H9 (cell line): ENCODE results near the gene KIF1A. TPM values are rescaled to one million over a fixed set of nuclear protein-coding genes. Genes with fewer than 3 reads are reported as not detected.
A peak's percentile ranks its signal among the peaks of the same experiment; 100 is the strongest.

Experiments used
- DNase-seq: peaks from one replicate; pipeline ENCODE4 v3.0.0-alpha.2; 2017
- H2AFZ ChIP-seq: one replicate; pipeline ENCODE4 v1.6.1; 2013; ENCODE audit warnings: mild to moderate bottlenecking, low read length, control low read depth, moderate library complexity
- H2AK5ac ChIP-seq: 2 replicates; pipeline ENCODE4 v1.6.1; 2013; ENCODE audit warnings: low read length, control low read depth, mixed read lengths; ENCODE audit not compliant: insufficient read length
- H2BK120ac ChIP-seq: one replicate; pipeline ENCODE4 v1.6.1; 2013; ENCODE audit warnings: low read depth, mild to moderate bottlenecking, low read length, control low read depth, inconsistent platforms; ENCODE audit not compliant: poor library complexity, severe bottlenecking
- H2BK12ac ChIP-seq: 2 replicates; pipeline ENCODE4 v1.6.1; 2013; ENCODE audit warnings: low read length, control low read depth, mixed read lengths, low read depth; ENCODE audit not compliant: insufficient read length
- H2BK15ac ChIP-seq: 2 replicates; pipeline ENCODE4 v1.6.1; 2013; ENCODE audit warnings: low read depth, low read length, control low read depth
- H2BK20ac ChIP-seq: one replicate; pipeline ENCODE4 v1.6.1; 2013; ENCODE audit warnings: low read depth, mild to moderate bottlenecking, low read length, control low read depth, inconsistent platforms; ENCODE audit not compliant: poor library complexity, severe bottlenecking
- H2BK5ac ChIP-seq: 2 replicates; pipeline ENCODE4 v1.6.1; 2013; ENCODE audit warnings: low read length, control low read depth, mixed read lengths; ENCODE audit not compliant: insufficient read length
- H3K14ac ChIP-seq: 2 replicates; pipeline ENCODE4 v1.6.1; 2013; ENCODE audit warnings: low read length, control low read depth; ENCODE audit not compliant: insufficient read depth
- H3K18ac ChIP-seq: 2 replicates; pipeline ENCODE4 v1.6.1; 2013; ENCODE audit warnings: low read depth, mild to moderate bottlenecking, mixed read lengths, low read length, control low read depth; ENCODE audit not compliant: insufficient read length
- H3K23ac ChIP-seq: 2 replicates; pipeline ENCODE4 v1.6.1; 2013; ENCODE audit warnings: low read length, control low read depth, mixed read lengths, low read depth; ENCODE audit not compliant: insufficient read length
- H3K23me2 ChIP-seq: 2 replicates; pipeline ENCODE4 v1.6.1; 2013; ENCODE audit warnings: low read depth, mild to moderate bottlenecking, mixed read lengths, low read length, control low read depth; ENCODE audit not compliant: insufficient read length, poor library complexity, severe bottlenecking
- H3K27ac ChIP-seq: 2 replicates; pipeline ENCODE4 v1.5.1; 2013; ENCODE audit warnings: low read length, control low read depth, mixed read lengths, low read depth; ENCODE audit not compliant: insufficient read length
- H3K27me3 ChIP-seq: 2 replicates; pipeline ENCODE4 v1.6.1; 2013; ENCODE audit warnings: low read length, control low read depth, inconsistent platforms; ENCODE audit not compliant: insufficient read depth
- H3K4ac ChIP-seq: 2 replicates; pipeline ENCODE4 v1.6.1; 2013; ENCODE audit warnings: low read depth, mild to moderate bottlenecking, control low read depth, inconsistent platforms, low read length, moderate library complexity
- H3K4me1 ChIP-seq: 2 replicates; pipeline ENCODE4 v1.6.1; 2013; ENCODE audit warnings: low read length, control low read depth, inconsistent platforms; ENCODE audit not compliant: insufficient read depth
- H3K4me2 ChIP-seq: 2 replicates; pipeline ENCODE4 v1.6.1; 2013; ENCODE audit warnings: low read length, control low read depth, mixed read lengths; ENCODE audit not compliant: insufficient read length, insufficient read depth
- H3K56ac ChIP-seq: 2 replicates; pipeline ENCODE4 v1.6.1; 2013; ENCODE audit warnings: low read depth, mild to moderate bottlenecking, mixed read lengths, low read length, control low read depth; ENCODE audit not compliant: insufficient read length
- H3K79me1 ChIP-seq: 2 replicates; pipeline ENCODE4 v1.6.1; 2013; ENCODE audit warnings: low read depth, mild to moderate bottlenecking, moderate library complexity, low read length, control low read depth, inconsistent platforms; ENCODE audit not compliant: insufficient read depth, poor library complexity, severe bottlenecking
- H3K79me2 ChIP-seq: 2 replicates; pipeline ENCODE4 v1.6.1; 2013; ENCODE audit warnings: low read length, control low read depth, inconsistent platforms; ENCODE audit not compliant: insufficient read depth
- H3K9ac ChIP-seq: 2 replicates; pipeline ENCODE4 v1.6.1; 2013; ENCODE audit warnings: low read length, control low read depth, mixed read lengths; ENCODE audit not compliant: insufficient read length; ENCODE audit errors: extremely low read depth
- H3K9me3 ChIP-seq: one replicate; pipeline ENCODE4 v1.6.1; 2013; ENCODE audit warnings: low read depth, low read length, inconsistent platforms; ENCODE audit not compliant: control insufficient read depth
- H3T11ph ChIP-seq: one replicate; pipeline ENCODE4 v1.6.1; 2013; ENCODE audit warnings: mild to moderate bottlenecking, low read length, control low read depth, inconsistent platforms
- H4K20me1 ChIP-seq: one replicate; pipeline ENCODE4 v1.6.1; 2013; ENCODE audit not compliant: control insufficient read depth, insufficient read length, insufficient read depth
- H4K5ac ChIP-seq: 2 replicates; pipeline ENCODE4 v1.6.1; 2013; ENCODE audit warnings: low read depth, mild to moderate bottlenecking, mixed read lengths, low read length, control low read depth; ENCODE audit not compliant: insufficient read length
- H4K8ac ChIP-seq: replicated peaks from 2 replicates; pipeline ENCODE4 v1.6.1; 2013; ENCODE audit warnings: low read length, control low read depth, mixed read lengths, low read depth; ENCODE audit not compliant: insufficient read length
- H4K91ac ChIP-seq: 2 replicates; pipeline ENCODE4 v1.6.1; 2013; ENCODE audit warnings: low read depth, mild to moderate bottlenecking, moderate library complexity, mixed read lengths, low read length, control low read depth; ENCODE audit not compliant: insufficient read length
- H3K27ac Mint-ChIP-seq, 3 experiments: 2 replicates in 2 of 3; 3 replicates in 1 of 3; pipeline ENCODE4 v1.8.0; 2020 to 2021; ENCODE audit warnings: mixed read lengths in 3 of 3, mild to moderate bottlenecking in 1 of 3, moderate library complexity in 1 of 3
- H3K27me3 Mint-ChIP-seq: 2 replicates; pipeline ENCODE4 v1.8.0; 2021; ENCODE audit warnings: low read depth, mild to moderate bottlenecking, moderate library complexity, mixed read lengths
- H3K36me3 Mint-ChIP-seq, 3 experiments: 2 replicates in 2 of 3; 3 replicates in 1 of 3; pipeline ENCODE4 v1.8.0; 2020 to 2021; ENCODE audit warnings: low read depth in 3 of 3, mixed read lengths in 3 of 3; ENCODE audit not compliant: insufficient read depth in 1 of 3
- H3K4me1 Mint-ChIP-seq, 2 experiments: 2 replicates each; pipeline ENCODE4 v1.8.0; 2020; ENCODE audit warnings: mixed read lengths in 2 of 2
- H3K4me3 Mint-ChIP-seq, 2 experiments: 2 replicates in 1 of 2; 3 replicates in 1 of 2; pipeline ENCODE4 v1.8.0; 2020 to 2021; ENCODE audit warnings: mild to moderate bottlenecking in 2 of 2, mixed read lengths in 2 of 2, moderate library complexity in 1 of 2
- H3K9me3 Mint-ChIP-seq, 2 experiments: 2 replicates in 1 of 2; 3 replicates in 1 of 2; pipeline ENCODE4 v1.8.0; 2020; ENCODE audit warnings: mild to moderate bottlenecking in 2 of 2, mixed read lengths in 2 of 2, moderate library complexity in 1 of 2
- CTCF ChIP-seq: fragments of 200-600 bp; sonication (generic); conservative IDR thresholded peaks from 3 replicates; pipeline ENCODE4 v1.8.0; 2021; ENCODE audit warnings: antibody characterized with exemption, mild to moderate bottlenecking
- WGBS: extraction: QIAGEN DNeasy Blood & Tissue Kit; methylation state at CpG from one replicate; pipeline ENCODE4 v1.1.7; 2013; ENCODE audit warnings: missing lambda C conversion rate, low lambda C conversion rate, mixed read lengths; ENCODE audit not compliant: insufficient read length; ENCODE audit errors: extremely low coverage; 5-methylcytosine and 5-hydroxymethylcytosine counted together
- total RNA-seq: library from RNA; stranded (reverse); gene quantifications from 2 replicates; pipeline ENCODE4 v1.2.1, GENCODE V29; 2021

Gene KIF1A
- total RNA-seq, 1 experiment from 2014 or later = 204 TPM

- no peak overlapping the region for H2AK5ac ChIP-seq
- H4K20me1 ChIP-seq = peaks cover 3% of the 10 kb centered on the region
- H3K27ac ChIP-seq = no peak overlapping the region
- H3K79me1 ChIP-seq = peaks cover 5% of the 10 kb centered on the region
- peaks cover 44% of the 10 kb centered on the region for H3K79me2 ChIP-seq
- H3K23me2 ChIP-seq = peaks cover 15% of the 10 kb centered on the region
- no CpG with 5 or more reads among the region's 81 CpGs for WGBS
- H2BK20ac ChIP-seq = no peak overlapping the region
- H2BK15ac ChIP-seq = no peak overlapping the region
- H2BK12ac ChIP-seq = no peak overlapping the region
- no peaks in the 10 kb centered on the region for H3K27me3 ChIP-seq
- Mint-ChIP-seq H3K27ac (no peak overlapping the region), H3K4me3 (peak overlapping the region; percentile 71 to 84), H3K27me3 (peaks cover 32% of the 10 kb centered on the region), H3K36me3 (peaks cover 25 to 34% (median 26%) of the 10 kb centered on the region in 3 experiments), H3K9me3 (peaks cover 8 to 14% of the 10 kb centered on the region in 2 experiments; a peak in 4 of 5 replicates), H3K4me1 (peaks cover 13 to 37% of the 10 kb centered on the region in 2 experiments)
- no peak overlapping the region for H3K23ac ChIP-seq
- H3K9ac ChIP-seq = peak overlapping the region; percentile 68
- H4K8ac ChIP-seq = no peak overlapping the region
- H2AFZ ChIP-seq = no peak overlapping the region
- H2BK120ac ChIP-seq = no peak overlapping the region
- H3K14ac ChIP-seq = peak overlapping the region; percentile 87; the same call in 1 of the 2 replicates
- TF ChIP-seq CTCF = no peak
- H3K9me3 ChIP-seq = no peaks in the 10 kb centered on the region
- DNase-seq = peak; percentile 50
- no peak overlapping the region for H3T11ph ChIP-seq
- H3K4ac ChIP-seq = no peak overlapping the region; the same call in 1 of the 2 replicates
- no peak overlapping the region for H3K56ac ChIP-seq
- no peak overlapping the region for H4K5ac ChIP-seq
- H3K4me2 ChIP-seq = peak overlapping the region; percentile 70
- no peak overlapping the region for H2BK5ac ChIP-seq
- H4K91ac ChIP-seq = no peak overlapping the region
- no peaks in the 10 kb centered on the region; the same call in 1 of the 2 replicates for H3K4me1 ChIP-seq
- peak overlapping the region; percentile 27 for H3K18ac ChIP-seq
Observed at GRCh38 chr2:240819126-240819857, 727 bp downstream of the KIF1A start.
